Measurements from ENCODE around the gene MMP10.
A peak's percentile ranks its signal among the peaks of the same experiment; 100 is the strongest.
"Not testable (repeated sequence)": the region's sequence is repeated elsewhere in the genome, so short reads cannot be mapped to it uniquely, and the experiment has no call there.

Gene MMP10

DNA sequence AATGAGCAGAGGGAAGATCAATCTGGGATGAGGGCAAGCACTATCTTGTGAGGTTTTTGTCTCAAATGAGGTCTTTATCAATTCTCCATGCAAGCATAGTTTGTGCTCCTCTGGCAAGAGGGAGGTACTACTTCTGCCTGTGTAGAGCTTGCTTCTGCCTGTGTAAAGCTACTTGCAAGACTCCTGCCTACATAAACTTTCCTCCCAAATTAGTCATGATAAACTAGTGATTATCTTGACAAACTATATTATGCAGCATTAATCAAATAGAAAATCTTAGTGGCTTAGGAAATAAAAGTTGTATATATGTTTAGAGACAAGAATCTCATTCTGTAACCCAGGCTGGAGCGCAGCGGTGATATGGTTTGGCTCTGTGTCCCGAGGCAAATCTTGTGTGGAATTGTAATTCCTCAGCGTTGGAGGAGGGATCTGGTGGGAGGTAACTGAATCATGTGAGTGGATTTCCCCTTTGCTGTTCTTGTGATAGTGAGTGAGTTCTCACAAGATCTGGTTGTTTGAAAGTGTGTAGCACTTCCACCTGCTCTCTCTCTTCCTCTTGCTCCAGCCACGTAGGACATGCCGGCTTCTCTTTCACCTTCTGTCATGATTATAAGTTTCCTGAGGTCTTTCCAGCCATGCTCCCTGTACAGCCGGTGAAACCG lies 8.0 kb upstream of the MMP10 start:
- no peak for DNase-seq (ENCODE audit: low read depth)
- no peak overlapping the region for H3K4me3 ChIP-seq (ENCODE audit: low read depth, low read length)

DNA sequence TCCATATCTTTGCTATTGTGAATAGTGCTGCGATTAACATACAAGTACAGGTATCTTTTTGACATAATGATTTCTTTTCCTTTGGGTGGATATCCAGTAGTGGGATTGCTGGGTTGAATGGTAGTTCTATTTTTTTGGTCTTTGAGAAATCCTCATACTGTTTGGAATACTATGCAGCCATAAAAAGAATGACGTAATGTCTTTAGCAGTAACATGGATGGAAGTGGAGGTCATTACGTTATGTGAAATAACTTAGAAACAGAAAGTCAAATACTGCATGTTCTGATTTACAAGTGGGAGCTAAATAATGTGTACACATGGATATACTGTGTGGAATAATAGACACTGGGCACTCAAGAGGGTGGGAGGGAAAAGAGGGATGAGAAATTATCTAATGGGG lies 4.0 kb upstream of the MMP10 start:
- no peak overlapping the region for H3K4me3 ChIP-seq (ENCODE audit: low read depth, low read length)
- DNase-seq (ENCODE audit: low read depth) = no peak

GRCh38 chr11:102783720-102784119 lies 3.3 kb upstream of the MMP10 start:
- H3K4me3 ChIP-seq (ENCODE audit: low read depth, low read length) = no peak overlapping the region
- DNase-seq (ENCODE audit: low read depth) = no peak

- no peak for DNase-seq (ENCODE audit: low read depth)
- no peak overlapping the region for H3K4me3 ChIP-seq (ENCODE audit: low read depth, low read length)
These were observed 2.6 kb upstream of the MMP10 start for GRCh38 chr11:102783016-102783415.

- no peak overlapping the region for H3K4me3 ChIP-seq (ENCODE audit: low read depth, low read length)
- no peak for DNase-seq (ENCODE audit: low read depth)
These were observed 1.2 kb upstream of the MMP10 start for GRCh38 chr11:102781676-102782075.

DNA sequence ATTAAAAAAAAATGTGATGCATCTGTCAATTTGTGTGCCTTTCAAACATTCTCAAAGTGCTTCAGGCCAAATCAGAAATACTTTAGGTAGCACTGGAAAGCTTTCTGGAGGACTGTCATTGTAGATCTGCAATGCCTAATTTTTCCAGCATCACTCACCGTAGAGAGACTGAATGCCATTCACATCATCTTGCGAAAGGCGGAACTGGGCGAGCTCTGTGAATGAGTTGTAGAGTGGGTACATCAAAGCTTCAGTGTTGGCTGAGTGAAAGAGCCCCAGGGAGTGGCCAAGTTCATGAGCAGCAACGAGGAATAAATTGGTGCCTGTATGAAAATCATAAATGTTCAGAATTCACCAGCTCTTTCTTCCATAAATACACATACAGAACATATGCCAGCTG lies 4.0 kb downstream of the MMP10 start:
- H3K4me3 ChIP-seq (ENCODE audit: low read depth, low read length) = no peak overlapping the region
- DNase-seq (ENCODE audit: low read depth) = no peak

- DNase-seq (ENCODE audit: low read depth) = no peak
- no peak overlapping the region for H3K4me3 ChIP-seq (ENCODE audit: low read depth, low read length)
These were observed 7.0 kb downstream of the MMP10 start for GRCh38 chr11:102773386-102773785.

GRCh38 chr11:102771351-102771750 lies 9.1 kb downstream of the MMP10 start:
- H3K4me3 ChIP-seq (ENCODE audit: low read depth, low read length) = no peak overlapping the region
- no peak for DNase-seq (ENCODE audit: low read depth)

DNA sequence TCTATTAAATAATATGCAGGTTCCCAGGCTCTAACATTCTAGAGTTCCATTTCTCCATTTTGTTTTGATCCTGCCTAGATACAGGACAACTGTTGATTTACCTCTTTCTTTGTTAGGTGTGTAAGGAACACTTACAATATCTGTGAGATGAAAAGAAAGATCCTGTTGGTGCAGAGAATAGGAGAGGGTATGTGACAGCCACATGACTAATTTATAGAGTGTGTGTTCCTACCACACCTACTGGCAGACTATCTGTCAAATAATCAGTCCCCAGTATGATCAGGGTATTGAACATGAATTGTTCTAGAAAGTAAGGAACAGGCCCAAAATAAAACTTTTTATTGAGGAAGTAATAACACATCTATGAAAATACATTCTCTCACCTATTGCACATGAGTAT lies 10.2 kb downstream of the MMP10 start:
- H3K4me3 ChIP-seq (ENCODE audit: low read depth, low read length) = no peak overlapping the region

DNA sequence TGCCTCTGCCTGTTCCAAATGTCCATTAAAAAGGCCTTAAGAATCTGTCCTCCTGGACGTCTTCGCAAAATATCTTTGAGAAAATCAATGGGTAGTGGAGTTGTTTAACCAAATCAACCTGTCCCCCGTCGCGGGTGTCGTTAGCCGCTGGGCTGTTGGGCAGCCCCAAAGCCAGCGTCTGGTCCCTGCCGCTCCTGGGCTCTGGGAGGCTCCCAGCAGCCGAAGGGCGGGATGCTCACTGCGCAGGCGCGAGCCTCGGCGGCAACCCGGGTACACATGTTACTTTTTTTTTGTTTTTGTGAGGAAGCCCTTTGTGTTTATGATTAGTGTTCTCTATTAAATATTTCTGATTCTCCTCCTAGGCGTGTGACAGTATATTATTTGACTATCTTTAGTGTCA lies 12.6 kb downstream of the MMP10 start:
- no peak overlapping the region for H3K4me3 ChIP-seq (ENCODE audit: low read depth, low read length)
- DNase-seq (ENCODE audit: low read depth) = no peak

More for the DNA sequence above, 10.2 kb downstream of the MMP10 start:
- no peak for DNase-seq (ENCODE audit: low read depth)

DNA sequence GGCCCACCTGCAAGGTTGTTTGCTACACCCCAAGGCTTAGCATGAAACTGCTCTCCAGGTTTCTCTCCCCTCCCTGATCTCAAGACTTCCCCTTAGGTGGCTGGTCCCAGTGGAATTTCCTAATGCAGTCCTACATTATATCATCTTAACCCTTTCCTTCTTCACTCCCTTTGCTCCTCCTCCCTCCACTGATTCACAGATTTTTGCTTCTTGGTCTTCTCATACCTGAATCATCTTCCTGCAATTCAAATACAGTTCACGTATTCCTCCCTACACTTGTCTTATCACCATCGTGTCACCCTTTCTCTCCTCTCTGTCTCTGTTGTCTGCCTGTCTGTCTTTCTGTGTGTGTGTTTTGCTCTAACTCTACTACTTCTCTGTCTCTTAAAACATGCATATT lies 17.0 kb downstream of the MMP10 start:
- no peak for DNase-seq (ENCODE audit: low read depth)
- H3K4me3 ChIP-seq (ENCODE audit: low read depth, low read length) = no peak overlapping the region

DNA sequence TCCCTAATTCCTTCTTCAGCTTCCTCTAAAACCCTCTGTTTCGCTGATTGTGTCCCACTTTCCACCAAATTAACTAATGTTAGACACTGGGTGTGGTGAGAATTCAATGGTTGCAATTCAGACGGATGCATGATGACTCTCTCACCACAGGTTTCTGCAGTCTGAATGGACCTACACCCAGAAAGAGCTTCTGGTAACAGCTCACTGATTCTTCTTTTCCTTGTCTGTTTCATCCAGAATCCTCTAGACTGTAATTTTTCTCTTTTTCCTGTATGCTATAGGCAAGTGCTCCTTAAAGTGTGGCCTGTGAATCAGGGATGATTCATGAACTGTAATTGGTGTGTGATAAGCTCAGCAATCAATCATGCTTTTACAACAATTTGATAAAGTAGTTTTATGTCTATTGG lies 18.1 kb downstream of the MMP10 start:
- no peak overlapping the region for H3K4me3 ChIP-seq (ENCODE audit: low read depth, low read length)
- no peak for DNase-seq (ENCODE audit: low read depth)

DNA sequence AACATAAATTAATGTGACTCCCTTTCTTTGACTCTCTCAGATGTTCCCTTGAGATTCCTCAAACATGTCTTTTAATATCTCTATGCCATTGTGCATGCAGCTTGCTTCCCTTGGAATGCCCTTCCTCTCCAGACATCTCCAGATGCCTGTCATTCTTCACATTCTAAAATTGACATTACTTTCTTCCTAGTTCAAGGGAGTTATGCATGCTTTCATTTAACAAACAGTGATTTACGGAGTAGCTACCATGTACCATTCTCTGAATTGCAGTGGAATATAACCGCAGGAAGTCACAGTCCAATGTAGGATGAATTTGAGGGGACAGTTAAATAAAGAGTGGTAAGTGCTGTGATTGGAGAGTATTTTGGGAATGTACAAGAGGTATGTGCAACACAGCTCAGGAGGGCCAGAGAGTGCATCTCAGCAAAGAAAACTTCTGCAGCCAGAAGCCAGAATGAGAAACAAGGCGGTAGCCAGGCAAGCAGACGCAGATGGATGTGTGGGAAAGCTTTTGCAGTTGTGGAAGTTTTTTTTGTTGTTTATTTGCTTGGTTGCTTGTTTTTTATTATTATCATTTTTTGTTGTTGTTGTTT lies 18.7 kb downstream of the MMP10 start:
- no peak overlapping the region for H3K4me3 ChIP-seq (ENCODE audit: low read depth, low read length)
- DNase-seq (ENCODE audit: low read depth) = no peak

- peak; percentile 92 for DNase-seq (ENCODE audit: low read depth)
- no peak overlapping the region for H3K4me3 ChIP-seq (ENCODE audit: low read depth, low read length)
These were observed 19.9 kb downstream of the MMP10 start for GRCh38 chr11:102760344-102761035.

GRCh38 chr11:102757823-102758549 lies 22.4 kb downstream of the MMP10 start:
- H3K4me3 ChIP-seq (ENCODE audit: low read depth, low read length) = no peak overlapping the region
- DNase-seq (ENCODE audit: low read depth) = peak; percentile 52

DNA sequence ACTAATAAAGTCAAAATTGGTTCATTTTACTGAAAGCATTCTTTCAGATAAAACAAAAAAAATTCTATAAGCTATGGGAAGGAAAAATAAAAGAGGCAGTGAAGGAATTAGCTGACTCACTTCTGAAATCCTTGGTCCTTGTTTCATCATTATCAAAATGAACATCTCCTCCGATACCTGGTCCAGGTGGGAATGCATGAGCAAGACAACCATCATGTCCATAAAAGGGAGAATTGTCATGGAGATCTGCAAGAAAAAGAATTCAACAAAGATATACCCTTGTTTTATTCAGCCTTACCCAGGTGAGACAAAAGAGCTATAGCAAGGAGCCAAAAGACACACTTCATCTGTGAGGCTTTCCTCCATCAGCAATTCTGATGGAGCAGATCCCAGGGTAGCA lies 27.2 kb downstream of the MMP10 start:
- no peak overlapping the region for H3K4me3 ChIP-seq (ENCODE audit: low read depth, low read length)

GRCh38 chr11:102751673-102752072 lies 28.8 kb downstream of the MMP10 start:
- H3K4me3 ChIP-seq (ENCODE audit: low read depth, low read length) = no peak overlapping the region
- no peak for DNase-seq (ENCODE audit: low read depth)

More for the DNA sequence above, 27.2 kb downstream of the MMP10 start:
- no peak for DNase-seq (ENCODE audit: low read depth)

GRCh38 chr11:102749101-102749722 lies 31.2 kb downstream of the MMP10 start:
- H3K4me3 ChIP-seq (ENCODE audit: low read depth, low read length) = no peak overlapping the region
- DNase-seq (ENCODE audit: low read depth) = no peak

- DNase-seq (ENCODE audit: low read depth); H3K4me3 ChIP-seq (ENCODE audit: low read depth, low read length): not testable (repeated sequence)
These were observed 33.5 kb downstream of the MMP10 start for GRCh38 chr11:102746746-102747578.

Measured in skeletal muscle cell (primary cell).